Vagina (tissue), 2 donors: ENCODE data around the gene FOXP4. TPM values are rescaled to one million over a fixed set of nuclear protein-coding genes. Genes with fewer than 3 reads are reported as not detected.

Experiments used
- DNase-seq, 2 donors: peaks; one replicate each; pipeline ENCODE4 v3.0.0-alpha.2; 2017; ENCODE audit errors: extremely low spot score in 2 of 2
- H3K27ac ChIP-seq: fragments of 200-600 bp; sonication (generic); one replicate; pipeline ENCODE4 v1.5.1; 2019
- H3K27me3 ChIP-seq: fragments of 200-600 bp; sonication (generic); one replicate; pipeline ENCODE4 v1.5.1; 2019
- H3K36me3 ChIP-seq, 2 donors: fragments of 200-600 bp; sonication (generic); one replicate each; pipeline ENCODE4 v1.5.1; 2017 to 2019
- H3K4me1 ChIP-seq: fragments of 200-600 bp; sonication (generic); one replicate; pipeline ENCODE4 v1.5.1; 2019
- H3K4me3 ChIP-seq, 2 donors: fragments of 200-600 bp; sonication (generic); 1 replicate in 1 of 2; 2 replicates in 1 of 2; pipeline ENCODE4 v1.5.1; 2016 to 2019
- H3K9me3 ChIP-seq: fragments of 200-600 bp; sonication (generic); one replicate; pipeline ENCODE4 v1.5.1; 2019
- POLR2A ChIP-seq, 2 donors: fragments of 450-650 bp; IDR thresholded peaks; one replicate each; pipeline ENCODE4 v1.6.1; 2017; ENCODE audit warnings: antibody characterized with exemption in 2 of 2, mild to moderate bottlenecking in 2 of 2, moderate library complexity in 2 of 2
- POLR2AphosphoS5 ChIP-seq, 2 donors: sonication (generic); formaldehyde crosslinking; IDR thresholded peaks; one replicate each; pipeline ENCODE4 v1.9.0; 2017; ENCODE audit warnings: antibody characterized with exemption in 2 of 2, mild to moderate bottlenecking in 2 of 2, low read depth in 1 of 2; ENCODE audit not compliant: insufficient read depth in 1 of 2
- intact Hi-C: fragments of 100-400 bp; cut with DNase I; formaldehyde crosslinking; loops from one replicate; pipeline ENCODE4 v1.15.1; 2023
- total RNA-seq: library from RNA; depleted of rRNA; stranded (reverse); fragments of >200 nt; gene quantifications from one replicate; pipeline ENCODE4 v1.2.3, GENCODE V29; 2016
- TF ChIP-seq, protein P1 (sequence below), 3 experiments: fragments of 450-650 bp in 2 of 3; fragments of 200-600 bp in 1 of 3; sonication (generic) in 1 of 3; IDR thresholded peaks; one replicate each; pipeline ENCODE4 v1.5.1; 2017 to 2019; ENCODE audit warnings: antibody characterized with exemption in 3 of 3, mild to moderate bottlenecking in 2 of 3, moderate library complexity in 2 of 3

FOXP4 gene
- total RNA-seq, 1 donor from 2014 or later = 7.4 TPM

DNA sequence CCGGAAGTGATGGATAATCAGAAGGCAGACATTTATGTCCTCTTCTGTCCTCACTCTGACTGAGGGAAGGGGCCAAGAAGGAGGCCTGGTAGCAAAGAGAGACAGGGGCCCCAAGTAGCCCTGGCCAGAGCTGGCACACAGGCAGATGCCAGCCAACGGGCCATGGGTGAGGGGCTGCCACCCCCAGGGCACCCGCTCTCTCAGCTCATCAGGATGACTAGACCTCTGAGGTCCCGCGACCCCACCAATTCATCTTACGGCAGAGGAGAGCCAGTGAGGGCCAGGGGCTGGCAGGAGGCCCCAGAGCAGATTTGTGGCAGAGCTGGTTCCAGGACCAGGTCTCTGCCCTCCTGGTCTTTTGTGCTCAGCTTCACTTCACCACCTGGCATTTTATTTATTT, 49.0 kb downstream of the FOXP4 start:
- intact Hi-C loops = no loop called here
- no peak for DNase-seq
- no peaks in the 10 kb centered on the region for H3K9me3 ChIP-seq
- H3K27ac ChIP-seq = no peak overlapping the region
- H3K27me3 ChIP-seq = no peaks in the 10 kb centered on the region
- H3K36me3 ChIP-seq = peaks cover 0 to 16% of the 10 kb centered on the region in 2 donors
- peaks cover 11% of the 10 kb centered on the region for H3K4me1 ChIP-seq
- no peak overlapping the region for H3K4me3 ChIP-seq
- TF ChIP-seq POLR2AphosphoS5 (IDR thresholded peaks at IDR 0.05; ENCODE audit: insufficient read depth in 1 of 2, low read depth in 1 of 2) = no peak
- TF ChIP-seq POLR2A (IDR thresholded peaks at IDR 0.05) = no peak

- Histone ChIP-seq H3K4me1 (peaks cover 11% of the 10 kb centered on the region), H3K36me3 (peaks cover 0 to 16% of the 10 kb centered on the region in 2 donors), H3K4me3 (no peak overlapping the region), H3K27ac (no peak overlapping the region), H3K9me3 (no peaks in the 10 kb centered on the region), H3K27me3 (no peaks in the 10 kb centered on the region)
- intact Hi-C loops = no loop called here
- no peak for DNase-seq
- no peak for TF ChIP-seq POLR2A (IDR thresholded peaks at IDR 0.05)
- TF ChIP-seq POLR2AphosphoS5 (IDR thresholded peaks at IDR 0.05; ENCODE audit: insufficient read depth in 1 of 2, low read depth in 1 of 2) = no peak
- TF ChIP-seq, protein P1, sequence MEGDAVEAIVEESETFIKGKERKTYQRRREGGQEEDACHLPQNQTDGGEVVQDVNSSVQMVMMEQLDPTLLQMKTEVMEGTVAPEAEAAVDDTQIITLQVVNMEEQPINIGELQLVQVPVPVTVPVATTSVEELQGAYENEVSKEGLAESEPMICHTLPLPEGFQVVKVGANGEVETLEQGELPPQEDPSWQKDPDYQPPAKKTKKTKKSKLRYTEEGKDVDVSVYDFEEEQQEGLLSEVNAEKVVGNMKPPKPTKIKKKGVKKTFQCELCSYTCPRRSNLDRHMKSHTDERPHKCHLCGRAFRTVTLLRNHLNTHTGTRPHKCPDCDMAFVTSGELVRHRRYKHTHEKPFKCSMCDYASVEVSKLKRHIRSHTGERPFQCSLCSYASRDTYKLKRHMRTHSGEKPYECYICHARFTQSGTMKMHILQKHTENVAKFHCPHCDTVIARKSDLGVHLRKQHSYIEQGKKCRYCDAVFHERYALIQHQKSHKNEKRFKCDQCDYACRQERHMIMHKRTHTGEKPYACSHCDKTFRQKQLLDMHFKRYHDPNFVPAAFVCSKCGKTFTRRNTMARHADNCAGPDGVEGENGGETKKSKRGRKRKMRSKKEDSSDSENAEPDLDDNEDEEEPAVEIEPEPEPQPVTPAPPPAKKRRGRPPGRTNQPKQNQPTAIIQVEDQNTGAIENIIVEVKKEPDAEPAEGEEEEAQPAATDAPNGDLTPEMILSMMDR (IDR thresholded peaks at IDR 0.05) = no peak
Observed at GRCh38 chr6:41596096-41596685, 50.0 kb downstream of the FOXP4 start.

- Histone ChIP-seq H3K27ac (no peak overlapping the region), H3K4me1 (peaks cover 11% of the 10 kb centered on the region), H3K9me3 (no peaks in the 10 kb centered on the region), H3K36me3 (peaks cover 0 to 16% of the 10 kb centered on the region in 2 donors), H3K4me3 (no peak overlapping the region), H3K27me3 (no peaks in the 10 kb centered on the region)
- DNase-seq = no peak
- intact Hi-C loops = no loop called here
- TF ChIP-seq POLR2A (IDR thresholded peaks at IDR 0.05) (no peak), POLR2AphosphoS5 (IDR thresholded peaks at IDR 0.05; ENCODE audit: insufficient read depth in 1 of 2, low read depth in 1 of 2) (no peak)
- TF ChIP-seq, protein P1 (IDR thresholded peaks at IDR 0.05) = no peak
Observed at GRCh38 chr6:41596807-41597206, 50.6 kb downstream of the FOXP4 start.

DNA sequence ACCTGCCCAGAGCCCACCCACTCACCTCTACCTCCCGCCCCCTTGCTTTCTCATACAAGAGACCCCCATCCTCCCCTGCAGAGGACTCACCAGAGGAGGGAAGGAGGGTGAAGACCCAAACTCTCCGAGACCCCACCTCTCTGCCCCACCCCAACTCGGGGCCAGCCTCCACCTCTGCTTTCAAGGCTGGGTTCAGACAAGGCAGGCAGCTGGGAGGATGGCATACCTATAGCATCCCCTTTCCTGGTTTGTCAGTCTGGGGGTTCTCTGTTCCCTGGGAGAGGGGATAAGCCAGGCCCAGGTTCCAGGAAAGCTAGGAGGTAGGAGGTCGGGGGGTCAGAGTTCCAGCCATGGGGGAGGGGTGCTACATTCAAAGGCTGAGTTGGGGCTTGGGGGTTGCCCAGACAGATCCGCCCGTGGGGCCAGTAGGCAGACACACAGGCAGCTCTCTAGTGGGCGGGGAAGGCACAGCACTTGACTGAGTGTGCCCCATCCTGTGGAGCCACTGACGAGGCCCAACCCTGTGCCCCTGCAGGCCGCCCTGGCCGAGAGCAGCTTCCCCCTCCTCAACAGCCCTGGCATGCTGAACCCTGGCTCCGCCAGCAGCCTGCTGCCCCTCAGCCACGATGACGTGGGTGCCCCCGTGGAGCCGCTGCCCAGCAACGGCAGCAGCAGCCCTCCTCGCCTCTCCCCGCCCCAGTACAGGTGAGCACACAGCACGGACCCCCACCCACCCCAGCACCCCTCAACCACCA, 51.2 kb downstream of the FOXP4 start:
- TF ChIP-seq POLR2AphosphoS5 (IDR thresholded peaks at IDR 0.05; ENCODE audit: insufficient read depth in 1 of 2, low read depth in 1 of 2) (no peak), POLR2A (IDR thresholded peaks at IDR 0.05) (no peak)
- TF ChIP-seq, protein P1 (IDR thresholded peaks at IDR 0.05) = no peak
- no peak overlapping the region for H3K4me3 ChIP-seq
- H3K27me3 ChIP-seq = no peaks in the 10 kb centered on the region
- H3K9me3 ChIP-seq = no peaks in the 10 kb centered on the region
- H3K36me3 ChIP-seq = peaks cover 0 to 15% of the 10 kb centered on the region in 2 donors
- intact Hi-C loops = no loop called here
- H3K4me1 ChIP-seq = peaks cover 11% of the 10 kb centered on the region
- DNase-seq = no peak
- no peak overlapping the region for H3K27ac ChIP-seq

GRCh38 chr6:41598670-41599014, 52.5 kb downstream of the FOXP4 start:
- Histone ChIP-seq H3K4me1 (peaks cover 15% of the 10 kb centered on the region), H3K27ac (no peak overlapping the region), H3K36me3 (peaks cover 0 to 8% of the 10 kb centered on the region in 2 donors), H3K4me3 (no peak overlapping the region), H3K9me3 (no peaks in the 10 kb centered on the region), H3K27me3 (no peaks in the 10 kb centered on the region)
- no peak for DNase-seq
- no peak for TF ChIP-seq POLR2A (IDR thresholded peaks at IDR 0.05)
- no peak for TF ChIP-seq POLR2AphosphoS5 (IDR thresholded peaks at IDR 0.05; ENCODE audit: insufficient read depth in 1 of 2, low read depth in 1 of 2)
- TF ChIP-seq, protein P1 (IDR thresholded peaks at IDR 0.05) = no peak
- intact Hi-C loops = no loop called here
